HFFc6 (cell line): Measurements from ENCODE around the gene EEF2K. TPM values are rescaled to one million over a fixed set of nuclear protein-coding genes. Genes with fewer than 3 reads are reported as not detected.
"Not testable (repeated sequence)": the region's sequence is repeated elsewhere in the genome, so short reads cannot be mapped to it uniquely, and the experiment has no call there.

Source experiments
- DNase-seq: peaks from one replicate; pipeline ENCODE4 v3.0.0-alpha.2; 2018
- H3K27ac Mint-ChIP-seq: 2 replicates; pipeline ENCODE4 v1.8.0; 2020; ENCODE audit warnings: mild to moderate bottlenecking, mixed read lengths
- H3K27me3 Mint-ChIP-seq: 2 replicates; pipeline ENCODE4 v1.8.0; 2021; ENCODE audit warnings: mild to moderate bottlenecking, moderate library complexity, mixed read lengths; ENCODE audit not compliant: insufficient read depth
- H3K36me3 Mint-ChIP-seq: 2 replicates; pipeline ENCODE4 v1.8.0; 2021; ENCODE audit warnings: low read depth, mixed read lengths
- H3K4me1 Mint-ChIP-seq: 2 replicates; pipeline ENCODE4 v1.8.0; 2020; ENCODE audit warnings: low read depth, mixed read lengths
- H3K4me3 Mint-ChIP-seq: 2 replicates; pipeline ENCODE4 v1.8.0; 2020; ENCODE audit warnings: mild to moderate bottlenecking, moderate library complexity, mixed read lengths
- H3K9me3 Mint-ChIP-seq: 2 replicates; pipeline ENCODE4 v1.8.0; 2020; ENCODE audit warnings: mild to moderate bottlenecking, mixed read lengths
- total RNA-seq, 6 experiments: library from RNA; stranded (reverse); fragmentation: NEBNext Ultra II Directional; extraction: Animal tissue kit (Norgen Biotek cat#: 25700); gene quantifications; 2 replicates in 1 of 6; 3 replicates in 5 of 6; pipeline ENCODE4 v1.2.3, GENCODE V29; 2021
- TF ChIP-seq, protein P1 (sequence below): fragments of 200-600 bp; sonication (generic); IDR thresholded peaks from 2 replicates; pipeline ENCODE4 v1.5.0; 2021; ENCODE audit warnings: antibody characterized with exemption, mild to moderate bottlenecking

EEF2K gene
- total RNA-seq, 6 experiments from 2014 or later = 21.5 to 26.6 (median 23.5) TPM

DNA sequence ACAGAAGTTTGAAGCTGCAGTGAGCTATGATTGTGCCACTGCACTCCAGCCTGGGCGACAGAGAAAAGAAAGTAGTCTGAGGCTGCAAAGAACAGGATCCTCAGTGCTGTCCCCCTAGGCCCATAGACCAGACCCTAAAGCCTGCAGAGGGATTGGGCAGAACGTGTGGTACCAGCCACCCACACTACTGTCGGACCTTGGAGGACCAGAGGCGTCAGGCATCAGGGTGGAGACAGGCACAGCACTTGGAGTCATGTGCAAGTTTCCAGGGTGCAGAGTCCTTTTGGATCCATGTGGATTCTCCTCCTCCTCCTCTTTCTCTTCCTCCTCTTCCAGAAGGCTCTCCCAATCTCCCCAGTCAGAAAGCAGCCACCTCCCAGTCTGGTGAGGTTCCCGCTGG lies 41.6 kb upstream of the EEF2K start:
- Mint-ChIP-seq H3K9me3 (peaks cover 5% of the 10 kb centered on the region; the same call in 1 of the 2 replicates), H3K27ac (no peak overlapping the region), H3K4me3 (no peak overlapping the region), H3K27me3 (peaks cover 28% of the 10 kb centered on the region), H3K36me3 (no peaks in the 10 kb centered on the region), H3K4me1 (no peaks in the 10 kb centered on the region)
- TF ChIP-seq, protein P1, sequence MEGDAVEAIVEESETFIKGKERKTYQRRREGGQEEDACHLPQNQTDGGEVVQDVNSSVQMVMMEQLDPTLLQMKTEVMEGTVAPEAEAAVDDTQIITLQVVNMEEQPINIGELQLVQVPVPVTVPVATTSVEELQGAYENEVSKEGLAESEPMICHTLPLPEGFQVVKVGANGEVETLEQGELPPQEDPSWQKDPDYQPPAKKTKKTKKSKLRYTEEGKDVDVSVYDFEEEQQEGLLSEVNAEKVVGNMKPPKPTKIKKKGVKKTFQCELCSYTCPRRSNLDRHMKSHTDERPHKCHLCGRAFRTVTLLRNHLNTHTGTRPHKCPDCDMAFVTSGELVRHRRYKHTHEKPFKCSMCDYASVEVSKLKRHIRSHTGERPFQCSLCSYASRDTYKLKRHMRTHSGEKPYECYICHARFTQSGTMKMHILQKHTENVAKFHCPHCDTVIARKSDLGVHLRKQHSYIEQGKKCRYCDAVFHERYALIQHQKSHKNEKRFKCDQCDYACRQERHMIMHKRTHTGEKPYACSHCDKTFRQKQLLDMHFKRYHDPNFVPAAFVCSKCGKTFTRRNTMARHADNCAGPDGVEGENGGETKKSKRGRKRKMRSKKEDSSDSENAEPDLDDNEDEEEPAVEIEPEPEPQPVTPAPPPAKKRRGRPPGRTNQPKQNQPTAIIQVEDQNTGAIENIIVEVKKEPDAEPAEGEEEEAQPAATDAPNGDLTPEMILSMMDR = no peak
- DNase-seq = no peak

DNA sequence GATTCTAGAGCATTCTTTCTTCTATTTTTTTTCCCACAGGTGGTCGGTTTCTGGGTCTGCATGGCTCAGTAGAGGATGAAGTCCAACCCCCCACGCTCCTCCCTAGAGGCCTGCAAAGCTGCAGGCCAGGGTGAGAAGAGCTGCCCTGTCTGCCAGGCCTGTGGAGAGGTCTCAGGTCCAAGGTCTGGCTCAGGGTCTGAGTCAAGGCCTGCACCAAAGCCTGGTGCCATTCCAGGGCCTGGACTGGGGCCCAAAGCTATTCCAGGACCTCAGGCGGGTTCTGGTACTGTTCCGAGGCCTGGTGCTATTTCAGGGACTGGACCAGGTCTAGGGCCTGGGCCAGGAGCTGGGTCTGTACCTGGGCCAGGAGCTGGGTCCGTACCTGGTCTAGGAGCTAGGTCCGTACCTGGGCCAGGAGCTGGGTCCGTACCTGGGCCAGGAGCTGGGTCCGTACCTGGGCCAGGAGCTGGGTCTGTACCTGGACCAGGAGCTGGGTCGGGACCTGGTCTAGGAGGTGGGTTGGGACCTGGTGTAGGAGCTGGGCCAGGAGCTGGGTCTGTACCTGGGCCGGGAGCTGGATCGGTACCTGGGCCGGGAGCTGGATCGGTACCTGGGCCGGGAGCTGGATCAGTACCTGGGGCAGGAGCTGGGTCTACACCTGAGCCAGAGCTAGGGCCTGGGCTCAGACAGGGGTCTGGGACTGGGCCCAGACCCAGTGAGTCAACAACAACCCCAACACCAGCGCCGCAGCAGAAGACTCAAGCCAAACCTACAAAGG lies 40.4 kb upstream of the EEF2K start:
- H3K4me3 Mint-ChIP-seq = no peak overlapping the region
- peaks cover 5% of the 10 kb centered on the region; the same call in 1 of the 2 replicates for H3K9me3 Mint-ChIP-seq
- no peaks in the 10 kb centered on the region for H3K4me1 Mint-ChIP-seq
- no peak for DNase-seq
- no peaks in the 10 kb centered on the region for H3K36me3 Mint-ChIP-seq
- TF ChIP-seq, protein P1 = no peak
- peaks cover 25% of the 10 kb centered on the region for H3K27me3 Mint-ChIP-seq
- H3K27ac Mint-ChIP-seq = no peak overlapping the region

DNA sequence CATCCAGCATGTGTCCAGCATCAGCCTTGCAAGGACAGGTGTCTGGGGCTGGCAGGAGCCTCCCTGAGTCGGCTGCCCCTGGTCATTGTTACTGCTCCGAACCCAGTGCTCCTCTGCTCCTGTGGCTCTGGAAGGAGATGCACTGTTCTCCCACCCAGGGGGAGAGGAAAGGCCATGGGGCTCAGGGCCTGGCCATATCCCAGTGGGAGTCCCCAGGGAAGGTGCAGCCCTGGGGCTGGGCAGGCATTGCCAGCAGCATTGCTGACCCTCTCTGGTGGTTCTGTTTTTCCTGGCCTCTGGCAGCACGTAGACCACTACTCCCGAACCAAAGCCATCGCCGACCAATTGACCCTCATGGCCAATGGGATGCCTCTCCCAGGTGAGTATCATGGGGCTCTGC lies 34.1 kb upstream of the EEF2K start:
- no peak for DNase-seq
- Mint-ChIP-seq H3K27me3 (peaks cover 23% of the 10 kb centered on the region), H3K27ac (no peak overlapping the region), H3K9me3 (no peaks in the 10 kb centered on the region), H3K4me1 (no peaks in the 10 kb centered on the region), H3K4me3 (no peak overlapping the region), H3K36me3 (no peaks in the 10 kb centered on the region)
- TF ChIP-seq, protein P1 = no peak

DNA sequence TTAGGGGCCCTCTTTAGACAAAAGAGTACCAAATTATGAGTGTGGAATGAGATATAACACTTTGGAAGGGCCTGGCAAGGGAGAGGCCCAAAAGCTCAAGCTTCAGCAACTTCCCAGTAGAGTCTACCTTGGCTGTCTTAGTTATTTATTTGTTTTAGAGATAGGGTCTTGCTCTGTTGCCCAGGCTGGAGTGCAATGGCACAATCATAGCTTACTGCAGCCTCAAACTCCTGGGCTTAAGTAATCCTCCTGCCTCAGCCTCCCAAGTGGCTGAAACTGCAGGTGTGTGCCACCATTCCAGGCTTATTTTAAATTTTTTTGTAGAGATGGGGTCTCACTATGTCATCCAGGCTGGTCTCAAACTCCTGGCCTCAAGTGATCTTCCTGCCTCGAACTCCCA lies 33.4 kb upstream of the EEF2K start:
- H3K27me3 Mint-ChIP-seq = peaks cover 22% of the 10 kb centered on the region
- H3K27ac Mint-ChIP-seq, DNase-seq, H3K9me3 Mint-ChIP-seq, H3K36me3 Mint-ChIP-seq, H3K4me3 Mint-ChIP-seq, H3K4me1 Mint-ChIP-seq: not testable (repeated sequence)

DNA sequence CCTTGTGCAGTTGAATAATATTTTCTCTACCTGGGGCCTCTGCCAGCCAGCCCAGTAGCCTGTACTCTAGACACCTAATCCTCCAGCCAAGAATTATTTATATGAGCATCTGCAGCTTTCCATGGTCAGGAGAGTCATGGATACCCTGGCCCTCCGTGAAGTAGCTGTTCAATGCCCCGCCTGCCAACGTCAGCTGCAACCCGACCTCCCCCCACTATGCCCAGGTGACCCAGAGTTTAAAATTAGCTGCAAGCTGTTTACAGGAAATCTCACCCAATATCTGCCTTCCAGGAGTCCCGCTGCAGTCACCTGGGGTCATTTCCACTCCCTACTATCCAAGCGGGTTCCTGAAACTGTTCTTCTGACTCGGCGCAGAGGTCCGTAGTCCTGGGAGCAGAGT lies 31.4 kb upstream of the EEF2K start:
- Mint-ChIP-seq H3K36me3 (no peaks in the 10 kb centered on the region), H3K4me1 (no peaks in the 10 kb centered on the region), H3K9me3 (no peaks in the 10 kb centered on the region), H3K27me3 (peaks cover 27% of the 10 kb centered on the region), H3K4me3 (no peak overlapping the region), H3K27ac (no peak overlapping the region)
- DNase-seq = no peak
- TF ChIP-seq, protein P1 = no peak

DNA sequence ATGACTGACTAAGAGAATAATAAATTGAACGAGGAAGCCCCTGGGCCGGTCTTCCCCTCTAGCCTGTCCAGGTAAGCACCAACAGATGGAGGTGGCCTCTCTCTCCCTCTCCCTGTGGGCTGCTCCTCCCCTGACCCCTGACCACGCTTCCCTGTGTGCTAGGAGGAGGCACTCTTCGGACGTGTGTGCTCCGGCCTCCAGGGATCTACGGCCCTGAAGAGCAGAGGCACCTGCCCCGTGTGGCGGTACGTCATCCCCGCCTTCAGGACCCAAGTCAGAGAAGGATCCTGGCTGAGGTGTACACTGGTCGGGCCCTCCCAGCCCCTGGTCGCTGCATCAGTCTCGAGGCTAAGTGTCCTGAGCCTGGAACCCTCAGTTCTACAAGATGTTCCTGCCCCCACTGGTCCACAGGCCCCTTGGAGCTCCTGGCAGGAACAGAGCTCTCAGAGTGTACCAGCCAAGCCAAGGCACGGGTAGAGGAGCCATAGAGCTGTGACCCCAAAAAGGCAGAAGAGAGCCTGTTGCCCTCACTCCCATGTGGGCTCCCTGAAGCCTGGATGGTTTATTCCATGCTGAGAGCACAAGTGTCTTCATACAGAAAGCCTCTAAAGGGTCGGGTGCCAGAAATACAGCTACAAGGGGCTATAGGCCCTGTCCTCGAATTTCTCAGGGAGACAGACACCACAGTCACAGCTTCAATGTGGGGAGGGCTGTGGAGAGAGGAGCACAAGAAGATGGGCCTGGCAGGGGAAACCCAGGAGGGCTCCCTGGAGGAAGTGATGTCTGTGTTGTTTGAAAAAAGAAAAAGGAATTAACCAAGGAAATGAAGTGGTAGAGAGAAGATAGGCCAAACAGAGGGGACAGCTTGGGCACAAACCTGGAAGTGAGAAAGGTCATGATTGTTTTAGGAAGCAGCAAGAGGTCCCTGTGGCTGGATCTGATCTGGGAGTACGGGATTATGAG lies 27.8 kb upstream of the EEF2K start:
- no peaks in the 10 kb centered on the region for H3K36me3 Mint-ChIP-seq
- no peak overlapping the region for H3K27ac Mint-ChIP-seq
- peaks cover 42% of the 10 kb centered on the region for H3K27me3 Mint-ChIP-seq
- no peaks in the 10 kb centered on the region for H3K9me3 Mint-ChIP-seq
- TF ChIP-seq, protein P1 = no peak
- no peak for DNase-seq
- H3K4me3 Mint-ChIP-seq = no peak overlapping the region
- no peaks in the 10 kb centered on the region for H3K4me1 Mint-ChIP-seq
